IPS-18c (cell line): ENCODE results near the gene ISX.
"Not testable (repeated sequence)": the region's sequence is repeated elsewhere in the genome, so short reads cannot be mapped to it uniquely, and the experiment has no call there.

Source experiments
- H3K4me3 ChIP-seq: 2 replicates; pipeline ENCODE4 v1.7.0; 2013; ENCODE audit warnings: low read depth, mild to moderate bottlenecking, low read length, moderate library complexity; ENCODE audit not compliant: insufficient read depth
- H3K9me3 ChIP-seq: one replicate; pipeline ENCODE4 v1.6.1; 2013; ENCODE audit warnings: mild to moderate bottlenecking, low read length, moderate library complexity; ENCODE audit not compliant: control insufficient read depth, insufficient read depth

The ISX gene

DNA sequence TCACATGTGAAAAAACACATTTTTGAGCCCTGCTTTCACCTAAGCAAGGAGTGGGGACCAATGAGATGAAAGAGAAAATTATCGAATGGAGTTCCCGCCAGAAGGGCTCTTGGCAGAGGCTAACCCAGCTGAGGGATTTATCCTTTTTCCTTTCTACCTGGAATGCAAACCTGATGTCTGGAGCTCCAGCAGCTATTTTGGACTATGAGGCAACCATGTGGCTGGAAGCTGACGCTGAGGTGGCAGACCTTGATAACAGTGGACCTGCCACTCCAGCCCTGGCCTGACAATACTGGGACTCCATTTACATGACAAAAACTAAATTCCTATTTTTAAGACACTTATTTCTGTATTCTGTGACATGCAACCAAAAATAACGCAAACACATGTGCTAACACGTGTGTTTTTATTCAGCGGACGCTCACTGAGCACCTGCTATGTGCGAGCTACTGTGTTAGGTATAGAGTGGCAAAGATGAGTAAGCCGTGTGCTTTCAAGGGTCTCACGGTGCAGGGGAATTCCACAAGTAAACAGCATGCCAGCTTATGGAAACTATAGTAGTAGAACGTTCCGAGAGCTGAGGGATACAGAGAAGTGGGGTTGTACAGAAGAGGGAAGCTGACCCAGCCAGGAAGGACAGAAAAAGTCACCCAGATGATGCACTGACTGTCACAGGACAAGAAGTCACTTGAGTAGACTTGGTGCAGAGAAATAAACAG, 19.1 kb upstream of the ISX start:
- Histone ChIP-seq H3K4me3 (no peak overlapping the region), H3K9me3 (no peaks in the 10 kb centered on the region)

DNA sequence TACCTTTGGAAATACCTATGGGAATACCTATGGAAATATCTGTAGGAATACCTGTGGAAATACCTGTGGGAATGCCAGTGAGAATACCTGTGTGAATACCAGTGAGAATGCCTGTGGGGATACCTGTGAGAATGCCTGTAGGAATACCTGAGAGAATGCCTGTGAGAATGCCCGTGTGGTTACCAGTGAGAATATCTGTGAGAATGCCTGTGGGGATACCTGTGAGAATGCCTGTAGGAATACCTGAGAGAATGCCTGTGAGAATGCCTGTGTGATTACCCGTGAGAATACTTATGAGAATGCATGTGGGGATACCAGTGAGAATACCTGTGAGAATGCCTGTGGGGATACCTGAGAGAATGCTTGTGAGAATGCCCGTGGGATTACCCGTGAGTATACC, 15.9 kb upstream of the ISX start:
- H3K9me3 ChIP-seq, H3K4me3 ChIP-seq: not testable (repeated sequence)

DNA sequence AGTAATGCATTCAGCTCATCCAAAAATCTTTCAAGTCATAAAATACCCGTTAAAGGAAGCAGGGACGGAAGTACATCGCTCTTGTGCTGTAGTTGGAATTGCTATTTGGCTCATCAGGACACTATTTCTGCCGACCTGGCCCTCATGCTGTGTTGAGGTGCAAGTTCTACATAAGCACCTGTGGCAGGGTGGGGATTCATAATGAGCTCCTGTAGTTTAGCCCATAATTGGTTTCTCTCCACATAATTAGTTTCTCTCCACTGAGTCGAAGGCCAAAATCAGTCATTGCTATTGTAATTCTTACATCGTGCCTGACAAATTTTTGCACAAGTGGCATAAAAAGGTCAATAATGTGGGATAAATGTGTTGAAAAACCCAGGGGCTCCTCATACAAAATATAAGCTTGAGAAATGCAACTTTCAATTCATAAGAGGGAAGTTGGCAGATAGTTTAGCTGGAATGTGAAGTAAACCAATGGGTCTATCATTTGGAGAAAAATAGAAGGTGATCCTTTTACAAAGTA, 14.9 kb upstream of the ISX start:
- Histone ChIP-seq H3K9me3 (no peaks in the 10 kb centered on the region), H3K4me3 (no peak overlapping the region)

DNA sequence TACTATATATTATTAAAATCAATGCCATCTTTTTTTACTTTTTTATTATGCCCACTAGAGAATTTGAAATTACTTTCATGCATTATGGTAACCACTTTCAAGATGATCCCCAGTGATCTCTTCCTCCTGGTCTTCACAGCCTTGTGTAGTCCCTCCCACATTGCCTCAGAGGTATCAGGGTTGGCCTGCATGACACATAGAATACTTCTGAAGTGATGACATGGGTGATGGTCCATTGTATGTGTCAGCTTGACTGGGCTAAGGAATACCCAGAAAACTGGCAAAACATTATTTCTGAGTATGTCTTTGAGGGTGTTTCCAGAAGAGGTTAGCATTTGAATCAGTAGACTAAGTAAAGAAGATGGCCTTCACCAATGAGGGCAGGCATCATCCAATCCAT, 14.2 kb upstream of the ISX start:
- H3K4me3 ChIP-seq: no peak overlapping the region
- H3K9me3 ChIP-seq: no peaks in the 10 kb centered on the region

DNA sequence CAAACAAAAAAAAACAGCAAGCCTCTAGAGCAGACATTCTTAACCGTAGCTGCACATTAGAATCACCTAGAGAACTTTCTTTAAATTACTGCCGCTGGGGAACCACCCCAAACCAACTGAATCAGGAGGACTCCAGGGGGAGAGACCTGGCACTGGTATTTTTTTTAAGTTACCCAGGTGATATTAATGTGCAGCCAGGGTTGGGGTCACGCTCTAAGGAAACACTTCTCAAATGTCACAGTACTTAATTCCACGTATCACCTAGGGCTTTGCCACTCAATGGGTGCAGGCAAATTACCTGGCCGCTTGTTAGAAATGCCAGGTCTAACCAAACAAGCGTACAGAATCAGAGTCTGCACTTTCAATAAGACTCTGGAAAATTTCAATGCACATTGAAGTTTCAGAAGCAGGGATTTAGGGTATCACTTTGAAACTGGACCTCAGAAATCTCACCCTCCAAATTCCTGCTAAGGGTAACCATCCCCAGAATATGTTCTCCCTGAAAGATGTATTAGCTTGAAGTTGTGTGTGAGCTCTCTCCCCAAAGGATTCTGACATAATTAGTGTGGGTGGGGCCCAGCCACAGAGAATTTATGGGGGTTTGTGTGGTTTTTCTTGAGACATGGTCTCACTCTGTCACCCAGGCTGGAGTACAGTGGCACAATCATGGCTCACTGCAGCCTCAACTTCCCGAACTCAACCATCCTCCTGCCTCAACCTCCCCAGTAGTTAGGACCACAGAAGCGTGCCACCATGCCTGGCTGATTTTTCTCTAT, 12.7 kb upstream of the ISX start:
- Histone ChIP-seq H3K9me3 (no peaks in the 10 kb centered on the region), H3K4me3 (no peak overlapping the region)

DNA sequence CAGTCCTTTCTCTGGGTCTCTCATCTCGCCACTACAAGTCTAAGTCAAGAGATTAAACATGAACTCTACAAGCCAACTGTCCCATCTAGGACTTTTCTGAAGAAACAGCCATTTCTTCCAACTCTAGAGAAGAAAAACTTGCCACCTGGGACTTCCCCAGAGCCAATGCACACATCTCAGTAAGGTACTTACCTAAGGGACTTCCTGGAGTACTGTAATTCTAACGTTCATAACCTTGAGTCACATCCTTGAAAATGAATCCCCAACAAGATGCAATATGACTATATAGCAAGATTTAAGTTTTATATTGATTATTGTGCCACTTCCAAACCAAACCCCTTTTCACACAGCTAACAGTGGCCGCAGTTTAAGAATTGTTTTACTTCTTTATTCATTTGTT, 11.9 kb upstream of the ISX start:
- Histone ChIP-seq H3K4me3 (no peak overlapping the region), H3K9me3 (no peaks in the 10 kb centered on the region)

DNA sequence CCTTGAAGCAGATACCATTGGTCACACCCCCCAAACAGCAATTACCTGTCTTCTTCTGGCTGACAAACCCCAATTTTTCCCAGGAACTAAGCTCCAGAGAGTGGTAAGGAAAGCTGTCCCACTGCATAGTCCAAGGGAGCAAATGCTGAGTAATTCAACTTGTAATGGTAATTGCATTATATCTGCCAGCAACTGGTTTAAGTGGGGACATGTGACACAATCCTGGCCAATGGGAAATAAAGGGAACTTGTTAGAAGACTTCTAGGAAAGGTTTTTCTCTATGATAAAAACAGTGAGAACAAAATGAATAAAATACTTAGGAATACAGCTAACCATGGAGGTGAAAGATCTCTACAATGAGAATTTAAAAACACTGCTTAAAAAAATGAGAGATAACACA, 9.5 kb upstream of the ISX start:
- no peak overlapping the region for H3K4me3 ChIP-seq

DNA sequence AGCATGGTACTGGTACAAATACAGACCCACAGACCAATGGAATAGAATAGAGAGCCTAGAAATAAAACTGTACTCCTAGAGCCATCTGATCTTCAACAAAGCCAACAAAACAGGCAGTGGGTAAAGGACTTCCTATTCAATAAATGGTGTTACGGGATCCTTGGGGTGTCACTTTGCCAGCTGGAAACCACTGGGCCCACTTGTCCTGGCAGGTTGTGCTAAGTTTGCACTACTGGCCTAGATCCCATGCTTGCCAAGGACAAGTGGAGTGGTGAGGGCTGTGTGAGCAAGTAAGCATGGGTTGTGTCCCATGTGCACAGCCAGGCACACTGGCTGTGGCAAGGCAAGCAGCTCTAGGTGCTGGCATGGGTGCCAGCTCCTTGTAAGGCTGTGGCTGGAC, 8.8 kb upstream of the ISX start:
- Histone ChIP-seq H3K9me3 (no peaks in the 10 kb centered on the region), H3K4me3 (no peak overlapping the region)

More for the DNA sequence above, 9.5 kb upstream of the ISX start:
- no peaks in the 10 kb centered on the region for H3K9me3 ChIP-seq

DNA sequence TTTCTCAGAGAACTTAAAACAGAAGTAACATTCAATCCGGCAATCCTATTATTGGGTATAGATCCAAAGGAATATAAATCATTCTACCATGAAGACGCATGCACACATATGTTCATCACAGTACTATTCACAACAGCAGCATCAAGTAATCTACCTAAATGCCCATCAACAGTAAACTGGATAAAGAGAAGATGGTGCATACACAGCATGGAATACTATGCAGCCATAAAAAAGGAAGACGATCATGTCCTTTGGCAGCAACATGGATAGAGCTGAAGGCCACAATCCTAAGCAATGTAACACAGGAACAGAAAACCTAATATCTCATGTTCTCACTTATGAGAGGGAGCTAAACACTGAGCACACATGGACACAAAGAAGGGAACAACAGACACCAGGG, 6.3 kb upstream of the ISX start:
- Histone ChIP-seq H3K4me3 (no peak overlapping the region), H3K9me3 (no peaks in the 10 kb centered on the region)

DNA sequence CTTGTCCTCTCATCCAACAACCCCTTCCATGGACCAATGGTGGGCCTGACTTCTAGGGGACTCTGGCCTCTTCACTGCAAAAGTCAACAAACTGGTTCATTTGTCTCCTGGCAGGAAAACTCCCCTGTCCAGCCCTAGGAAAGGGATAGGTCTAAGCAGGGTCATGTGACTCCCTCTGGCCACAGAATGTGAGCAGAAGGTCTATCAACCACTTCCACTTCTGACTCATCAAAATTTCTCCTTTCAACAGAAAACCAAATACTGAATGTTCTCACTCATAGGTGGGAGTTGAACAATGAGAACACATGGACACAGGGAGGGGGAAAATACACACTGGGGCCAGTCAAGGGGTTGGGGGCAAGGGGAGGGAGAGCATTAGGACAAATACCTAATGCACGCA, 1.3 kb upstream of the ISX start:
- H3K4me3 ChIP-seq: no peak overlapping the region
- no peaks in the 10 kb centered on the region for H3K9me3 ChIP-seq

DNA sequence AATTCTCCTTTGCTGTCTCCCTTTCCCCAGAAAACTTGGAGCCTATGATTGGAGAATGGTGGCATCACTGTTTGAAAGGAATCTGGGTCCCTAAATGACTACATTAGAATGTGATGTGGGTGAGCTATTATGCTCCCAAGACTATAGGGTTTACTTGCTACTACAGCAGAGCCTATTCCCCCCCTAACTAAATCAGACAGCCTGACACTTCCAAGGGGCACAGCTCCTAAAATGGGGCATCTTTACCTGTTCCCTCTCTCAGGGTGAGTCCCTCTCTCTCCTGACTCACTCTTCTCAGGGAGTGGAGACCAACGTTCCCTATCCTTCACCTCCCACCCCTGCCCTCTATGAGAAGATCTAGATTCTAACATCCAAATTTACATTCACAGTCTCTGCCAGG, 775 bp upstream of the ISX start:
- Histone ChIP-seq H3K9me3 (no peaks in the 10 kb centered on the region), H3K4me3 (no peak overlapping the region)

DNA sequence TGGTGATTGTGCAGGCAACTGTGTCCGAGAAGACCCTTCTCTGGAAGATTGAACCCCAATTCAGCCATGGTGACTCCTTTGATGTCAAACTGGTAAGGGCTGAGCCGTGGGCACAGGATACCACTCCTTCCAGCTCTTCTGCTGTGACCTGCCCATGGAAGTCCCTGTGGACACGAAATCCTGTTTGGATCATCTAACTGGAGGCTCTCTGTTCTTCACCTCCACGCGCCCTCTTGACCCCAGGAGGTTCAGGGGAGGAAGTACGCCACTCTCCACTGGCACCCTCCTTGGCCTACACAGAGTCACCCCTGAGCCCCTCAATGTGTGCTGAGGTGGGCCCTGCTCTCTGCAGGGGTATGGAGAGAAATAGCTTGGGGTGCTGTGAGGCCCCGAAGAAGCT, 810 bp downstream of the ISX start:
- no peaks in the 10 kb centered on the region for H3K9me3 ChIP-seq
- H3K4me3 ChIP-seq: no peak overlapping the region

DNA sequence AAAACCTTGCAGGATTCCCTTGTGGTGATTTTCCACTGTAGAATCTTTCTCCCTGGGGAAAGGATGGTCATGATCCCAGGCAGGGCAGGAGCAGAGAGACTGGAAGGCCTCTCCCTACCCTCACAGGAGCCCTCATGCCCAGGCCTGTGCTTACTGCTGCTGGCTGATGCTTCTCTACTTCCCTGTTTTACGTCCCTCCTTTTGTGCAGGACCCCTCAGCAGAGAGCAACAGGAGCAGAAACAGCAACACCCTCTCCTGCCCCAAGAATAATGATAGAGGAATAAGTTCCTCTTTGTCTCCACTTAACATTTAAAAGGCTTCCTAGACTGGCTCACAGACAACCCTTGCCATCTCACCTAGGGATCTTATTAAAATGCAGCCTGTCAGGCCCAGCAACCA, 3.6 kb downstream of the ISX start:
- H3K4me3 ChIP-seq: no peak overlapping the region
- no peaks in the 10 kb centered on the region for H3K9me3 ChIP-seq

DNA sequence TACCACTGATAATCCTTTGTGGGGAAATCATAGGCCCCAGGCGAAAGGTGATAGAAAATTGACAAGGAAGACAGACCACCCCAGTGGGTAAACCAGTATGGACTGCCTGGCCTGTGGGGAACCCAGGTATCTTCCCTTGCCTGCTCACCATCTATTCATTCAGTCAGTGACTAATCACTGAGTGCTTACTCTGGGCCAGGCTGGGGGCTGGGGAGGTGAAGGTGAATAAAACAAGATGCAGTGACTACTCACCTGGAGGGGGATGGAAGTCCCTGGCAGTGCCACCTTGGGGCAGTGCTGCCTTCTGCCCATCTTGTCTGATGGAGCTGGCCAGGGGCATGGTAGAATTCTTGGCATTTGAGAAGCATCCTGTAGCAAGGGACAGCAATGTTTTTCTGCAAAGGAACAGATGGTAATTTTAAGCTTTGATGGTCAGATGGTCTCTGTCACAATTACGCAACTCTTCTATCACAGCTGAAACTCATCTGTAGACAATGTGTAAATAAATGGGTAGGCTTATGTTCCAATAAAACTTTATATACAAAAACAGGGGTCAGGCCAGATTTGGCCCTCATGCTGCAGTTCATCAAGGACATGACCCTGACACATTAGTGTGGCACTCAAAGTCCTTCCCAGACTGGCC, 4.6 kb downstream of the ISX start:
- Histone ChIP-seq H3K4me3 (no peak overlapping the region), H3K9me3 (no peaks in the 10 kb centered on the region)

DNA sequence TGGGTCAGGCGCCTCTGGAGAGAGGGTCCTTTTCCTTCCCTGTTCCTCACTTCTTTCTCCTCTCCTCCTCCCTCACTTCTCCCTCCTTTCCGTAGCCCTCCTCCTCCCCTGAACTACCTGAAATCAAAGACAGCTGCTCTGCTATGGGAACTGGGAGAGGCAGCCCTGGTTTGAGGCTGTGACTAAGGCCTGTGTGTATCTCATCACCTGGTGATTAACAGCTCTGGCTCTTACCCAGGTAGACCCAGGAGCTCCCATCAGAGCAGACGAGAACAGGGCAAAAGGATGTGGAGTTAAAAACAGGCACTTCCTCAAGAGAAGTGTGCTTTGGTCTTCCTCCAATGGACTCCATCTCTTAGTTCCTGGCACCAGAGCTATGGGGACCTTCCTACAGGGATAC, 5.8 kb downstream of the ISX start:
- Histone ChIP-seq H3K9me3 (no peaks in the 10 kb centered on the region), H3K4me3 (no peak overlapping the region)

DNA sequence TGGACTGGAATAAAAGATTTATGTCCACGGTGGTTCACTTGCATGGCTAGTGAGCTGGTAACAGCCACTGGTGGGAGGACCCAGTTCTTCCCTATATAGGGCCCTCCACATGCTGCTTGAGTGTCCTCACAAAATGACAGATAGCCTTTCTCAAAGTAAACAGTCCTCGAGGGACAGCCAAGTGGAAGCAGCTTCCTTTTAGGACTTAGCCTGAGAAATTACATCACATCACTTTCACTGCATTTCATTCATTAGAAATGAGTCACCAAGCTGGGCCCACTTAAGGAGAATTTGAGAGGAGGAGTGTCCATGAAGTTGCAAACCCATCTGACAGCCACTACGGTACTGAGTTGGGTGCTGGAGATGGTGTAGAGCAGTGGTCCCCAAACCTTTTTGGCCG, 7.0 kb downstream of the ISX start:
- H3K4me3 ChIP-seq: no peak overlapping the region

DNA sequence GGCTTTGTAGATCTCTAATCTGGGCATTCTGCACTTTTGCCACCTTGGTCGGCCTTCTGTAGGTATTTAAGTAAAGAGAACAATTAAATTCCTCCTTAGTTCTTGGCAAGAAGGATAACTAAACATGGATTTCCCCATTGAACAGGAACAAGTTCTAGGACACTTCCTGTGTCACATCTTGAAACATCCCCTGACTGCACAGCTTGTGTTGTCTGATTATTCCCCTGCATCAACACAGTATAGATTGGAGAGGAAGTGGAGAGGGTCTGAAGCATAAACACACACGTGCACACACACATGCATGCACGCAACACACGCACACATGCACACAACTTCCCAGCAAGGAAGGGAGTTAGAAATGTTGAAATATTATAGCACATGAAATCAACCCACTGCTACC, 8.6 kb downstream of the ISX start:
- H3K9me3 ChIP-seq: no peaks in the 10 kb centered on the region
- H3K4me3 ChIP-seq: no peak overlapping the region

More for the DNA sequence above, 7.0 kb downstream of the ISX start:
- no peaks in the 10 kb centered on the region for H3K9me3 ChIP-seq

DNA sequence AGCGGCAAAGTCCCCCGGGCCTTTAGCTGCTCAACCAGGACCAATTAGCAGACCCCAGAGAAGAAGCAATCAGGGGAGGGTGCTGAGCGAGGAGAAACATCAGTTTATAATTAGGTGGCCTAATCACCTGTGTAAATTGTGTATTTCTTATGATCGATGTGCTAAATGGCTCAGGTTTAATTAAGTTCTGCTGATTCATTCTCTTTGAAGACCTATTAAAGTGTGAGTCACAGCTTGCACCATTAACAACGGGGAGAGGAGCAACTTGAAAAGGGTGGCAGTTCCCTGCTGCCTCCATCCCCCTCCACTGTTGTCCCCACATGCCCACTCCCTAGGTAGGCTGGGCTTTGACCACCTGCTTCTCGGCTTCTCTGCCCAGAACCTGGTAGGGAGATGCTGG, 10.7 kb downstream of the ISX start:
- no peak overlapping the region for H3K4me3 ChIP-seq

More for the DNA sequence above, 10.7 kb downstream of the ISX start:
- H3K9me3 ChIP-seq: no peaks in the 10 kb centered on the region
